ENCODE results near the gene LRRC3C.

LRRC3C gene

DNA sequence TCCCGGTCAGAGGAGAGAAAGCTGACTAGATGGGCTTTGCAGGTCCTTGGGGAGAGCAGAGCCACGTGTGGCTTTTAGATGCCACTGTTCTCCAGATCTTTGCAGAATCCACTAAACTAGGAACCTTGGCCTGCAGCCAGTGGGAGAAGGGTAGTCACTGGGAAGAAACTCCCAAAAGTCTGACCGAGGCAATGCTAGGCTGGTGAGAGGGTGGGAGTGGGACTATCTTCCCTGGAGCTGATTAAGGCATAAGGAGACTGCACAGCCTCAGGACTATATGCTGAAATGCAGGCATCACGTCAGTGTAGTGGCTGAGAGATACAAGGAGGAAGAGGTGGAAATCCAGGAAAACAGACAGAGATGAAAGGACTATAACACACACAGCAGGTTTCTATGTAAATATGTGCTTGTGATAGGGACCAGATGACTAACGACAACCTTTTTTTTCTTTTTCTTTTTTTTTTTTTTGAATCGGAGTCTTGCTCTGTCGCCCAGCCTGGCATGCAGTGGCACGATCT is 33.1 kb downstream of the LRRC3C start:
- no peak for DNase-seq
- TF ChIP-seq, protein P1, sequence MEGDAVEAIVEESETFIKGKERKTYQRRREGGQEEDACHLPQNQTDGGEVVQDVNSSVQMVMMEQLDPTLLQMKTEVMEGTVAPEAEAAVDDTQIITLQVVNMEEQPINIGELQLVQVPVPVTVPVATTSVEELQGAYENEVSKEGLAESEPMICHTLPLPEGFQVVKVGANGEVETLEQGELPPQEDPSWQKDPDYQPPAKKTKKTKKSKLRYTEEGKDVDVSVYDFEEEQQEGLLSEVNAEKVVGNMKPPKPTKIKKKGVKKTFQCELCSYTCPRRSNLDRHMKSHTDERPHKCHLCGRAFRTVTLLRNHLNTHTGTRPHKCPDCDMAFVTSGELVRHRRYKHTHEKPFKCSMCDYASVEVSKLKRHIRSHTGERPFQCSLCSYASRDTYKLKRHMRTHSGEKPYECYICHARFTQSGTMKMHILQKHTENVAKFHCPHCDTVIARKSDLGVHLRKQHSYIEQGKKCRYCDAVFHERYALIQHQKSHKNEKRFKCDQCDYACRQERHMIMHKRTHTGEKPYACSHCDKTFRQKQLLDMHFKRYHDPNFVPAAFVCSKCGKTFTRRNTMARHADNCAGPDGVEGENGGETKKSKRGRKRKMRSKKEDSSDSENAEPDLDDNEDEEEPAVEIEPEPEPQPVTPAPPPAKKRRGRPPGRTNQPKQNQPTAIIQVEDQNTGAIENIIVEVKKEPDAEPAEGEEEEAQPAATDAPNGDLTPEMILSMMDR (IDR thresholded peaks at IDR 0.05; ENCODE audit: low read depth, low read length): no peak
- Histone ChIP-seq H3K4me3 (ENCODE audit: low read depth, low read length) (no peak overlapping the region), H3K4me1 (no peaks in the 10 kb centered on the region), H3K27me3 (peaks cover 12% of the 10 kb centered on the region), H3K36me3 (no peaks in the 10 kb centered on the region), H3K9me3 (no peaks in the 10 kb centered on the region)

DNA sequence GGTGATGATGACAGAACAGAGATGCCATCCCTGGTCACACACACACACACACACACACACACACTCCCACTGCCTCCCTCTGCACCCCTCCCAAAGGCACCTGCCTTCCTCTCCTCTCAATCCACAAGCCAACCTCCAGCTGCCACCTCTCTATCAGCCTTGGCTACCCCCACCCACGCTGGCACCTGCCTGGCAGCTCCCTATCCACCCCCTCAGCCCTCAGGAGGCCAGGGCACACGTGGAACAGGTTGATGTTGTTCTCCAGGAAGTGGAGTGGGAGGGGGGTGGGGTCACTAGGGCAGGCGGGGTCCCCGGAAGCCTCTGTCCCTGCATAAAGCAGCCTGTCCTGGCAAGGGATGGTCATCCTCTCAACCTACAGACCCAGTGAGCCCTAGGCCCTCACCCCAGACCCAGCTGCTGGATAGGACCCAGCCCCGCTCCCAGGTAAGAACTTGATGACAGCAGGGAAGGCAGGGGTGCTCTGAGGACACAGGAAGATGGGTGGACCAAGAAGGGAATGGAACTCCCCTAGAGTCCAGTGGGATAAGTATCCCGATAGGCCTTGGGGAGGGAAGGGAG is 35.2 kb downstream of the LRRC3C start, which contains the start of gene GSDMA:
TSS of gene GSDMA (plus strand) at position 363 of the 579 bp plus-strand sequence. CDS start 2,684 bp downstream, outside the sequence.
- Histone ChIP-seq H3K9me3 (no peaks in the 10 kb centered on the region), H3K36me3 (no peaks in the 10 kb centered on the region), H3K4me3 (ENCODE audit: low read depth, low read length) (no peak within 1 kb of the TSS), H3K27me3 (peaks cover 29% of the 10 kb centered on the region), H3K4me1 (no peaks in the 10 kb centered on the region)
- DNase-seq: no peak
- TF ChIP-seq, protein P1 (IDR thresholded peaks at IDR 0.05; ENCODE audit: low read depth, low read length): no peak

DNA sequence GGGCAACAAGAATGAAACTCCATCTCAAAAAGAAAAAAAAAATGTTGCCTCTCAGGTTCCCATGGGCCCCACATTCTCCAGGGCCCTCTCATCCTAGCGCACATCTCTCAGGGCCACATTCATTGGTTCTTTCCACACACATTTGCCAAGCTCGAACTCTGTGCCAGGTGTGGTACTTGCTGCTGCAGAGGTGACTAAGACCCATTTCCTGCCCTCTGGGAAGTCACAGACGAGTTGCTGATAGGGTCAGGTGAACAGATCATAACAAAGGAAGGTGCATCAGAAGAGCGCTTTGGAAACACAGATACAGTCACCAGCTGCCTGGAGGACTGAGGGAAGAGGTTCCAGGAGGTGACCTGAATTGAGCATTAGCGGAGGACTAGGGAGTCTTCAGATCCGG is 36.3 kb downstream of the LRRC3C start:
- H3K36me3 ChIP-seq: no peaks in the 10 kb centered on the region
- TF ChIP-seq, protein P1 (IDR thresholded peaks at IDR 0.05; ENCODE audit: low read depth, low read length): no peak
- H3K9me3 ChIP-seq: no peaks in the 10 kb centered on the region
- DNase-seq: no peak
- H3K4me1 ChIP-seq: no peaks in the 10 kb centered on the region
- no peak overlapping the region for H3K4me3 ChIP-seq (ENCODE audit: low read depth, low read length)
- peaks cover 38% of the 10 kb centered on the region for H3K27me3 ChIP-seq

DNA sequence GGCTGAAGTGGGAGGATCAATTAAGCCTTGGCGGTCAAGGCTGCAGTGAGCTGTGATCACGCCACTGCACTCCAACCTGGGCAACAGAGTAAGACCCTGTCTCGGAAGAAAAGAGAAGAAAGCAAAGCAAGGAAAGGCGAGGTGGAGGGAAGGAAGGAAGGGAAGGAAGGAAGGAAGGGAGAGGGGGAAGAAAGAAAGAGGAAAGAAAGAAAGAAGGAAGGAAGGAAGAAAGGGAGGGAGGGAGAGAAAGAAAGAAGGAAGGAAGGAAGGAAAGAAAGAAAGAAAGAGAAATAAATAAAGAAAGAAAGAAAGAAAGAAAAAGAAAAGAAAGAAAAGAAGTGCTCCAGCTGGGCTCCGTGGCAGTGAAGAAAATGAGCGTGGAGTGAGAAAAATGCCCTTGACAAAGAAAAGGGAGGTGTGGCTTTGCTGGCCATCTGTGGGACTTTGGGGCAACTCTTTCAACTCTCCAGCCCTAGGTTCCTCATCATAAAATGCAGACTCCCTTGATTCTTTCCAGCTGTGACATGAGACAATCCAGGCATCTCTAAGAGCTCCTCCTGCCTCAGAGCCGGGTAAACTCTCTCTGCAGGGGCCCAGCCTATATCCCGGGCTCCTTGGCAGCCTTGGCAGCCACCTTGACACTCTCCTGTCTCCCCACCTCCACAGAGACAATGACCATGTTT is 37.6 kb downstream of the LRRC3C start:
- H3K36me3 ChIP-seq: no peaks in the 10 kb centered on the region
- no peak for DNase-seq
- H3K4me3 ChIP-seq (ENCODE audit: low read depth, low read length): no peak overlapping the region
- H3K9me3 ChIP-seq: no peaks in the 10 kb centered on the region
- H3K4me1 ChIP-seq: no peaks in the 10 kb centered on the region
- TF ChIP-seq, protein P1 (IDR thresholded peaks at IDR 0.05; ENCODE audit: low read depth, low read length): no peak
- peaks cover 51% of the 10 kb centered on the region for H3K27me3 ChIP-seq

DNA sequence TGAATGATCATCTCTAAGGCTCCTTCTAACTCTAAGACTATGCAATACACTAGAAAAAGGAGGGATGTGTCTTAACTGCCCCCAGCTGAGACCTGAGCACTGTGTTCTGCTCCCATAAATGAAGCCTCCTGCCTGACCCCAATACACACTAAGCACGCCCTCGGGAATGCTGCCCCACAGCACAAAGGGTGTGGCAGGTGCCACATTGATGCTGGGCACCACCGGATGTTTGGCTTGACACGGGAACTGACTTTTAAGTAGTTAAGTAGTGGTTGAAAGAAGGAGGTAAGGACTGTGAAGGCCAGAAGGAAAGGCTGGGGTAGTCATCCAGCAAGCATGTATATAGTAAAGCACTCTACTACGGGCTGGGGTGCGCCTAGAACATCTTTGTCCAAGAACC is 39.2 kb downstream of the LRRC3C start:
- no peaks in the 10 kb centered on the region for H3K9me3 ChIP-seq
- H3K27me3 ChIP-seq: peaks cover 68% of the 10 kb centered on the region
- DNase-seq: no peak
- no peaks in the 10 kb centered on the region for H3K36me3 ChIP-seq
- H3K4me3 ChIP-seq (ENCODE audit: low read depth, low read length): no peak overlapping the region
- TF ChIP-seq, protein P1 (IDR thresholded peaks at IDR 0.05; ENCODE audit: low read depth, low read length): no peak
- H3K4me1 ChIP-seq: no peaks in the 10 kb centered on the region

DNA sequence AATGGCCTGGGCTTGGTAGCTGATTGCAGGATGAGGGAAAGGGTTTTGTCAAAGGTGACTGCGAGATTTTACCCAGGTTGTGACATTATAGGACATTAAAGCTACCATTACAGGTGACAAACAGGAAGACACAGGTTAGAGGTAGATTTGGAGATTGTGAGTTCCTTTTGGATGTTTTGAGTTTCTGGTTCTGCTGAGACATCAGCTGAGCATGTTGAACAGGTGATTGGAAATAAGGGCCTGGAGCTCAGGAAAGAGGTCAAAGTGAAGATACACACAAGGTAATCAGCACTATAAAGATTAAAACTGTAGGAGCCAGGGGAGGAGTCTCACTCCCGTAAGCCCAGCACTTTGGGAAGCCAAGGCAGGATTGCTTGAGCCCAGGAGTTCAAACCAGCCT is 41.2 kb downstream of the LRRC3C start:
- no peaks in the 10 kb centered on the region for H3K4me1 ChIP-seq
- H3K36me3 ChIP-seq: no peaks in the 10 kb centered on the region
- no peaks in the 10 kb centered on the region for H3K9me3 ChIP-seq
- H3K4me3 ChIP-seq (ENCODE audit: low read depth, low read length): no peak overlapping the region
- DNase-seq: no peak
- H3K27me3 ChIP-seq: peaks cover 78% of the 10 kb centered on the region
- TF ChIP-seq, protein P1 (IDR thresholded peaks at IDR 0.05; ENCODE audit: low read depth, low read length): no peak
